ENCODE data around the gene TXLNG.
"Not testable (repeated sequence)": the region's sequence is repeated elsewhere in the genome, so short reads cannot be mapped to it uniquely, and the experiment has no call there.

TXLNG gene

GRCh38 chrX:16770970-16771482 lies 15.2 kb upstream of the TXLNG start:
- no peak for TF ChIP-seq CTCF (IDR thresholded peaks at IDR 0.05; ENCODE audit: extremely low read depth, insufficient read depth, missing control alignments)
- in situ Hi-C loops (cut with MboI; ENCODE audit: low pct_unique_long_range_greater_than_20kb, low sequenced_read_pairs, unreplicated experiment) = no loop called here
- no peak for DNase-seq (ENCODE audit: low spot score)

- DNase-seq (ENCODE audit: low spot score) = no peak
- in situ Hi-C loops (cut with MboI; ENCODE audit: low pct_unique_long_range_greater_than_20kb, low sequenced_read_pairs, unreplicated experiment) = no loop called here
- no peak for TF ChIP-seq CTCF (IDR thresholded peaks at IDR 0.05; ENCODE audit: extremely low read depth, insufficient read depth, missing control alignments)
These were observed 14.5 kb upstream of the TXLNG start for GRCh38 chrX:16771483-16772398.

DNA sequence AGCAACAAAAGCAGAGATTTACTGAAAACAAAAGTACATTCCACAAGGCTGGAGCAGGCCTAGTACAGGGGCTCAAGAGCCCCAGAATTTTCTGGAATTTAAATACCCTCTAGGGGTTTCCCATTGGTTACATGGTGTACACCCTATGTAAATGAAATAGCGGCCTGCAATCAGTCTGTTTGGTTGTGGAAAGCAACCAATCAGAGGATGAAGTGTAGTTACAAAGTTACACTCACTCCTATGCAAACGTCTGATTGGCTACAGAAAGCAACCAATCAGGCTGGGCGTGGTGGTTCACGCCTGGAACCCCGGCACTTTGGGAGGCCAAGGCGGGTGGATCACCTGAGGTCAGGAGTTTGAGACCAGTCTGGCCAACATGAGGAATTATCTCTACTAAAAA lies 13.8 kb upstream of the TXLNG start:
- in situ Hi-C loops (cut with MboI; ENCODE audit: low pct_unique_long_range_greater_than_20kb, low sequenced_read_pairs, unreplicated experiment) = no loop called here
- no peak for TF ChIP-seq CTCF (IDR thresholded peaks at IDR 0.05; ENCODE audit: extremely low read depth, insufficient read depth, missing control alignments)
- no peak for DNase-seq (ENCODE audit: low spot score)

GRCh38 chrX:16774746-16775145 lies 11.5 kb upstream of the TXLNG start:
- TF ChIP-seq CTCF (IDR thresholded peaks at IDR 0.05; ENCODE audit: extremely low read depth, insufficient read depth, missing control alignments) = no peak
- DNase-seq (ENCODE audit: low spot score) = no peak
- in situ Hi-C loops (cut with MboI; ENCODE audit: low pct_unique_long_range_greater_than_20kb, low sequenced_read_pairs, unreplicated experiment) = no loop called here

- in situ Hi-C loops (cut with MboI; ENCODE audit: low pct_unique_long_range_greater_than_20kb, low sequenced_read_pairs, unreplicated experiment) = no loop called here
- no peak for DNase-seq (ENCODE audit: low spot score)
- no peak for TF ChIP-seq CTCF (IDR thresholded peaks at IDR 0.05; ENCODE audit: extremely low read depth, insufficient read depth, missing control alignments)
These were observed 7.7 kb upstream of the TXLNG start for GRCh38 chrX:16778545-16778944.

DNA sequence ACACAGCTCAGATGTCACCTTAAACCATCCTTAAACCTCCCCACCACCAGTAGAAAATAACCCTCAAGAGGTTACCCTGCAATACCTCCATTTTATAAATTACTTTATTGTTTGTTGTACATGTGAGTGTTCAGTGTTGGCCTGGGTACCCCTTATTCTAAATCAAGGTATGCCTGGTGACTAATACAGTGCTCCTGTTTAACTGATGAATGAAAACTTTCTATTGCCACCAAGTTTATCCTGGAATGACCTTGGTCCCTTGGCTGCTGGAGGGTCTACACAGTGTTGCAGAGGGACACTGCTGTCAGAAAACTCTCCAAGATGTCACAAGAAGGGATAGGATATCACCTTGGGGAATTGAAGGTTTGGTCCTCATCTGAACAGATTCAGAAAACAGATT lies 7.3 kb upstream of the TXLNG start:
- DNase-seq (ENCODE audit: low spot score) = no peak
- TF ChIP-seq CTCF (IDR thresholded peaks at IDR 0.05; ENCODE audit: extremely low read depth, insufficient read depth, missing control alignments) = no peak
- in situ Hi-C loops (cut with MboI; ENCODE audit: low pct_unique_long_range_greater_than_20kb, low sequenced_read_pairs, unreplicated experiment) = no loop called here

DNA sequence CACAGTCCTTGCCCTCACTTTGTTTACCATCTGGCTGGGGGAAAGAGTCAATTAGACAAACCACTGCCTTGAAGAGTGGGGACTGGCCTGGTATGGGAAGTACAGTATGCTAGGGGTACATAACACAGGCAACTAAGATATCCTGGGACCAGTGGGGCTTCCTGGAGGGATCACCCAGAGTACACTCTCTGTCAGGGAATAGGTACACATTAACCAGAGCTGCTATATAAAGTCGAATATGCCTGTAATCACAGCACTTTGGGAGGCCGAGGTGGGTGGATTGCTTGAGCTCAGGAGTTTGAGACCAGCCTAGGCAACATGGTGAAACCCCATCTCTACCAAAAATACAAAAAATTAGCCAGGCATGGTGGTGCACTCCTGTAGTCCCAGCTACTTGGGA lies 6.5 kb upstream of the TXLNG start:
- in situ Hi-C loops (cut with MboI; ENCODE audit: low pct_unique_long_range_greater_than_20kb, low sequenced_read_pairs, unreplicated experiment); DNase-seq (ENCODE audit: low spot score): not testable (repeated sequence)

Data from GM13977 (cell line).